K562 (cell line): ENCODE data around the gene EME1. TPM values are rescaled to one million over a fixed set of nuclear protein-coding genes. Genes with fewer than 3 reads are reported as not detected.

Experiments used
- CCAR2 ChIP-seq: fragments of 200-400 bp; formaldehyde crosslinking; IDR thresholded peaks from 2 replicates; pipeline ENCODE4 v1.6.1; 2017; ENCODE audit warnings: mild to moderate bottlenecking, low read depth, low read length
- CHD1 ChIP-seq: fragments of 200-600 bp; sonication (generic); IDR thresholded peaks from one replicate; pipeline ENCODE4 v1.6.1; 2012; ENCODE audit warnings: mild to moderate bottlenecking, moderate library complexity, low read length, inconsistent platforms
- HOXB6 ChIP-seq: fragments of 250-450 bp; sonication (Bioruptor Pico); IDR thresholded peaks from 2 replicates; pipeline ENCODE4 v1.5.1; 2022; ENCODE audit warnings: mild to moderate bottlenecking, borderline replicate concordance
- LEF1 ChIP-seq: fragments of 450-650 bp; IDR thresholded peaks from 2 replicates; pipeline ENCODE4 v1.6.1; 2016; ENCODE audit warnings: mild to moderate bottlenecking
- MTA3 ChIP-seq: fragments of 450-650 bp; formaldehyde crosslinking; IDR thresholded peaks from 2 replicates; pipeline ENCODE4 v1.6.1; 2017; ENCODE audit warnings: mild to moderate bottlenecking, borderline replicate concordance
- MXI1 ChIP-seq: IDR thresholded peaks from 2 replicates; pipeline ENCODE4 v1.6.1; 2011; ENCODE audit warnings: low read depth, mild to moderate bottlenecking, improper control_type of control experiment, low read length
- NBN ChIP-seq: fragments of 450-650 bp; IDR thresholded peaks from 2 replicates; pipeline ENCODE4 v1.6.1; 2016; ENCODE audit warnings: low read depth, mild to moderate bottlenecking
- PCBP1 ChIP-seq: fragments of 200-400 bp; formaldehyde crosslinking; IDR thresholded peaks from 2 replicates; pipeline ENCODE4 v1.6.1; 2018; ENCODE audit warnings: mild to moderate bottlenecking, low read depth, low read length; ENCODE audit not compliant: poor library complexity, severe bottlenecking
- PHF8 ChIP-seq: fragments of 200-600 bp; sonication (generic); IDR thresholded peaks from 2 replicates; pipeline ENCODE4 v1.6.1; 2012; ENCODE audit warnings: mixed run types, mild to moderate bottlenecking, inconsistent platforms, low read length, moderate library complexity, borderline replicate concordance
- PYGO2 ChIP-seq: fragments of 450-650 bp; IDR thresholded peaks from 2 replicates; pipeline ENCODE4 v1.6.1; 2016; ENCODE audit warnings: mild to moderate bottlenecking, missing genetic modification characterization, moderate library complexity, missing compliant biosample characterization
- ZNF133 ChIP-seq: fragments of 250-450 bp; sonication (Bioruptor Pico); IDR thresholded peaks from 2 replicates; pipeline ENCODE4 v1.4.0; 2020; ENCODE audit warnings: mild to moderate bottlenecking
- ZNF384 ChIP-seq: IDR thresholded peaks from 2 replicates; pipeline ENCODE4 v1.6.1; 2012; ENCODE audit warnings: low read depth, low read length, improper control_type of control experiment
- polyA plus RNA-seq, 8 experiments: library from polyadenylated mRNA; depleted of rRNA in 4 of 8; stranded (reverse) in 5 of 8; unstranded in 3 of 8; fragments of >200 nt; fragmentation: Nextera tagmentation in 2 of 8; fragmentation: Illumina TruSeq in 1 of 8; extraction: Ambion mirVana in 2 of 8; extraction: Trizol in 1 of 8; gene quantifications; 2 replicates each; pipeline versions ENCODE4 v1.2.1 to v1.2.3, GENCODE V29; 2011 to 2014; ENCODE audit warnings: inconsistent platforms in 1 of 8, missing spikeins in 1 of 8
- total RNA-seq, 7 experiments: library from RNA; depleted of rRNA in 6 of 7; stranded (reverse); fragments of >200 nt in 6 of 7; fragmentation: Illumina TruSeq in 2 of 7; extraction: Trizol in 2 of 7; gene quantifications; 2 replicates each; pipeline versions ENCODE4 v1.2.1 to v1.2.3, GENCODE V29; 2011 to 2021; ENCODE audit warnings: low replicate concordance in 1 of 7
- TF ChIP-seq, protein P1 (sequence below): fragments of 200-800 bp; sonication (Bioruptor generic); IDR thresholded peaks from 2 replicates; pipeline ENCODE4 v1.6.1; 2017; ENCODE audit warnings: missing genetic modification characterization, missing compliant biosample characterization
- TF ChIP-seq, protein P2 (sequence below): sonication (generic); formaldehyde crosslinking; IDR thresholded peaks from 2 replicates; pipeline ENCODE4 v1.8.0; 2022; ENCODE audit warnings: missing genetic modification reagents, mild to moderate bottlenecking, moderate library complexity, borderline replicate concordance
- TF ChIP-seq, protein P3 (sequence below): fragments of 450-650 bp; IDR thresholded peaks from 2 replicates; pipeline ENCODE4 v1.6.1; 2016; ENCODE audit warnings: missing biosample characterization, missing genetic modification characterization
- TF ChIP-seq, protein P4 (sequence below): IDR thresholded peaks from 2 replicates; pipeline ENCODE4 v1.6.1; 2014; ENCODE audit warnings: antibody characterized with exemption
- TF ChIP-seq, protein P5 (sequence below): fragments of 450-650 bp; IDR thresholded peaks from 2 replicates; pipeline ENCODE4 v1.6.1; 2017; ENCODE audit warnings: mild to moderate bottlenecking, moderate library complexity
- TF ChIP-seq, protein P6 (sequence below): sonication (generic); formaldehyde crosslinking; IDR thresholded peaks from 2 replicates; pipeline ENCODE4 v1.8.1; 2023; ENCODE audit warnings: mild to moderate bottlenecking, missing genetic modification reagents

EME1 gene
- total and polyA plus RNA-seq, 9 of the 15 experiments (the other 6 are each of a cell fraction or from before 2014, with no cell fraction given), result 14.6 to 44.1 (median 24.0) TPM

DNA sequence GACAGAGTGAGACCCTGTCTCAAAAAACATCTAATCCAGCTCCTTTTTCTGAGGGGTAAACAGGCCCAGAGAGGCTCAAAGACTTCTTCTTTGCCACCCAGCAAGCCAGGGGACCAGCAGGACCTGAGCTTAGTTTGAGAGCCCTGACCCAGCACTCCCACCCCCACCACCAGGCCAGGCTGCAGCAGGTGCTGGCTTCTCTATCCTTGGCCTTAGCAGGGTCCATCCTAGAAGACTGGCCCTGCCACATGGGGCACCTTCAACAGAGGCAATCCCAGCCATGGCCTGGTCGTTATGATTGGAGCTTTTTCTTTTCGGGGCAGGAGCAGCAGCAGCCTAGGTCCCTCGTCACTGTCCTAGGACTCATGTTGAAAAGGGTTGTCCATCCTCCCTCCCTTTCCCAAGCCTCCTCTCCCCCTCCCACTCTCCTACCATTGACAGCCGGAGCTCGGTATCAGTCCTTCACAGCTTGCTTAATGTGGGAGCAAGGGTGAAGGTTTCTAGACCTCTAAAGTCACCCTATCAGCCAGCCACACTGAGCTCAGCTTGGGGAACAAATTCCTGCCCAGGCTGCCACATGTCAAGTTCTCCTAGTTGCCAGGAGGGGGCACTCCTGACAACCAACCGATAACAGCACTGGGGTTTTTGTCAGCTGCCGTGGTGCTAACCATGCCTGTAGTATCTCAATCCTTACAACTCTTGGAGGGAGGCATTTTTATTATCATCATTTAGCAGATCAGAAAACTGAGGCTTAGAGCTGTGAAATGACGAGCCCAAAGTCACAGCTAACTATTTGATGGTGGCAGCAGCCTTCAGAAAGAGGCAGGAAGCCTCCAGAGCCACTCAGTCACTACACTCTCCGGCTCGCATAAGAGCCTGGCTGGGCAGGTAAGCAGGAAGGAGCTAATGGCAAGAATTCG is 11.2 kb upstream of the EME1 start (continued):
- TF ChIP-seq, protein P1, sequence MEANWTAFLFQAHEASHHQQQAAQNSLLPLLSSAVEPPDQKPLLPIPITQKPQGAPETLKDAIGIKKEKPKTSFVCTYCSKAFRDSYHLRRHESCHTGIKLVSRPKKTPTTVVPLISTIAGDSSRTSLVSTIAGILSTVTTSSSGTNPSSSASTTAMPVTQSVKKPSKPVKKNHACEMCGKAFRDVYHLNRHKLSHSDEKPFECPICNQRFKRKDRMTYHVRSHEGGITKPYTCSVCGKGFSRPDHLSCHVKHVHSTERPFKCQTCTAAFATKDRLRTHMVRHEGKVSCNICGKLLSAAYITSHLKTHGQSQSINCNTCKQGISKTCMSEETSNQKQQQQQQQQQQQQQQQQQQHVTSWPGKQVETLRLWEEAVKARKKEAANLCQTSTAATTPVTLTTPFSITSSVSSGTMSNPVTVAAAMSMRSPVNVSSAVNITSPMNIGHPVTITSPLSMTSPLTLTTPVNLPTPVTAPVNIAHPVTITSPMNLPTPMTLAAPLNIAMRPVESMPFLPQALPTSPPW, result peak; percentile 89
- peak; percentile 61; the same call in 1 of the 2 replicates for TF ChIP-seq LEF1
- TF ChIP-seq, protein P2, sequence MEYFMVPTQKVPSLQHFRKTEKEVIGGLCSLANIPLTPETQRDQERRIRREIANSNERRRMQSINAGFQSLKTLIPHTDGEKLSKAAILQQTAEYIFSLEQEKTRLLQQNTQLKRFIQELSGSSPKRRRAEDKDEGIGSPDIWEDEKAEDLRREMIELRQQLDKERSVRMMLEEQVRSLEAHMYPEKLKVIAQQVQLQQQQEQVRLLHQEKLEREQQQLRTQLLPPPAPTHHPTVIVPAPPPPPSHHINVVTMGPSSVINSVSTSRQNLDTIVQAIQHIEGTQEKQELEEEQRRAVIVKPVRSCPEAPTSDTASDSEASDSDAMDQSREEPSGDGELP (CRISPR knock-in tag), result peak; percentile 94
- TF ChIP-seq ZNF133, result no peak
- peak; percentile 74; the same call in 1 of the 2 replicates for TF ChIP-seq NBN
- TF ChIP-seq MTA3, result 0 out of 2 replicates have a peak, but pooled peaks have one; percentile 62
- no peak for TF ChIP-seq CHD1
- TF ChIP-seq HOXB6, result no peak
- TF ChIP-seq PHF8, result no peak
- TF ChIP-seq MXI1, result peak; percentile 79
- TF ChIP-seq, protein P3, sequence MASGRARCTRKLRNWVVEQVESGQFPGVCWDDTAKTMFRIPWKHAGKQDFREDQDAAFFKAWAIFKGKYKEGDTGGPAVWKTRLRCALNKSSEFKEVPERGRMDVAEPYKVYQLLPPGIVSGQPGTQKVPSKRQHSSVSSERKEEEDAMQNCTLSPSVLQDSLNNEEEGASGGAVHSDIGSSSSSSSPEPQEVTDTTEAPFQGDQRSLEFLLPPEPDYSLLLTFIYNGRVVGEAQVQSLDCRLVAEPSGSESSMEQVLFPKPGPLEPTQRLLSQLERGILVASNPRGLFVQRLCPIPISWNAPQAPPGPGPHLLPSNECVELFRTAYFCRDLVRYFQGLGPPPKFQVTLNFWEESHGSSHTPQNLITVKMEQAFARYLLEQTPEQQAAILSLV (tag), result no peak
- no peak for TF ChIP-seq PYGO2 (tag)
- TF ChIP-seq, protein P4, sequence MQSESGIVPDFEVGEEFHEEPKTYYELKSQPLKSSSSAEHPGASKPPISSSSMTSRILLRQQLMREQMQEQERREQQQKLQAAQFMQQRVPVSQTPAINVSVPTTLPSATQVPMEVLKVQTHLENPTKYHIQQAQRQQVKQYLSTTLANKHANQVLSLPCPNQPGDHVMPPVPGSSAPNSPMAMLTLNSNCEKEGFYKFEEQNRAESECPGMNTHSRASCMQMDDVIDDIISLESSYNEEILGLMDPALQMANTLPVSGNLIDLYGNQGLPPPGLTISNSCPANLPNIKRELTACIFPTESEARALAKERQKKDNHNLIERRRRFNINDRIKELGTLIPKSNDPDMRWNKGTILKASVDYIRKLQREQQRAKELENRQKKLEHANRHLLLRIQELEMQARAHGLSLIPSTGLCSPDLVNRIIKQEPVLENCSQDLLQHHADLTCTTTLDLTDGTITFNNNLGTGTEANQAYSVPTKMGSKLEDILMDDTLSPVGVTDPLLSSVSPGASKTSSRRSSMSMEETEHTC, result 0 out of 2 replicates have a peak, but pooled peaks have one; percentile 12
- TF ChIP-seq PCBP1, result no peak
- TF ChIP-seq, protein P5, sequence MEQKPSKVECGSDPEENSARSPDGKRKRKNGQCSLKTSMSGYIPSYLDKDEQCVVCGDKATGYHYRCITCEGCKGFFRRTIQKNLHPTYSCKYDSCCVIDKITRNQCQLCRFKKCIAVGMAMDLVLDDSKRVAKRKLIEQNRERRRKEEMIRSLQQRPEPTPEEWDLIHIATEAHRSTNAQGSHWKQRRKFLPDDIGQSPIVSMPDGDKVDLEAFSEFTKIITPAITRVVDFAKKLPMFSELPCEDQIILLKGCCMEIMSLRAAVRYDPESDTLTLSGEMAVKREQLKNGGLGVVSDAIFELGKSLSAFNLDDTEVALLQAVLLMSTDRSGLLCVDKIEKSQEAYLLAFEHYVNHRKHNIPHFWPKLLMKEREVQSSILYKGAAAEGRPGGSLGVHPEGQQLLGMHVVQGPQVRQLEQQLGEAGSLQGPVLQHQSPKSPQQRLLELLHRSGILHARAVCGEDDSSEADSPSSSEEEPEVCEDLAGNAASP, result no peak
- TF ChIP-seq, protein P6, sequence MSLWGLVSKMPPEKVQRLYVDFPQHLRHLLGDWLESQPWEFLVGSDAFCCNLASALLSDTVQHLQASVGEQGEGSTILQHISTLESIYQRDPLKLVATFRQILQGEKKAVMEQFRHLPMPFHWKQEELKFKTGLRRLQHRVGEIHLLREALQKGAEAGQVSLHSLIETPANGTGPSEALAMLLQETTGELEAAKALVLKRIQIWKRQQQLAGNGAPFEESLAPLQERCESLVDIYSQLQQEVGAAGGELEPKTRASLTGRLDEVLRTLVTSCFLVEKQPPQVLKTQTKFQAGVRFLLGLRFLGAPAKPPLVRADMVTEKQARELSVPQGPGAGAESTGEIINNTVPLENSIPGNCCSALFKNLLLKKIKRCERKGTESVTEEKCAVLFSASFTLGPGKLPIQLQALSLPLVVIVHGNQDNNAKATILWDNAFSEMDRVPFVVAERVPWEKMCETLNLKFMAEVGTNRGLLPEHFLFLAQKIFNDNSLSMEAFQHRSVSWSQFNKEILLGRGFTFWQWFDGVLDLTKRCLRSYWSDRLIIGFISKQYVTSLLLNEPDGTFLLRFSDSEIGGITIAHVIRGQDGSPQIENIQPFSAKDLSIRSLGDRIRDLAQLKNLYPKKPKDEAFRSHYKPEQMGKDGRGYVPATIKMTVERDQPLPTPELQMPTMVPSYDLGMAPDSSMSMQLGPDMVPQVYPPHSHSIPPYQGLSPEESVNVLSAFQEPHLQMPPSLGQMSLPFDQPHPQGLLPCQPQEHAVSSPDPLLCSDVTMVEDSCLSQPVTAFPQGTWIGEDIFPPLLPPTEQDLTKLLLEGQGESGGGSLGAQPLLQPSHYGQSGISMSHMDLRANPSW (CRISPR knock-in tag), result no peak
- TF ChIP-seq CCAR2, result no peak
- TF ChIP-seq ZNF384, result no peak
